ENCODE data around the gene ARID5B.

The ARID5B gene

DNA sequence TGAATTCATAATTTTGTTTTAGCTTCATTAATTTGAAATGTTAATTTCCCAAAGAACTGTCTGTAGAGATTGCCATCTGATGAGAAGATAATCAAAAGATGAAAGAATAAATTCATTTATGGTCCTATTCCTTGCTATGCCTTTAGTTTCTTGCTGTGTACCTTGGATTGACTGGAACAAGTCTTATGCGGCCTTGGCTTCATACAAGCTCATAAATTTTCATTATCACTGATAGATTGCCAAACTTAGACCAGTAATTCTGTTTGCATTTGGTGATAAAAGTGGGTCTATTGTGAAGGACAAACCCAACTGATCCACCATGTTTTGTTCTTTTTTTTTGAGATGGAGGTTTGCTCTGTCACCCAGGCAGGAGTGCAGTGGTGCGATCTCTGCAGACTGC is 48.2 kb downstream of the ARID5B start:
- TF ChIP-seq PAX5 (IDR thresholded peaks at IDR 0.05; ENCODE audit: insufficient read depth, low read length, severe bottlenecking): no peak
- TF ChIP-seq SPI1 (IDR thresholded peaks at IDR 0.05; ENCODE audit: low read depth, low read length): no peak
- TF ChIP-seq POU2F2 (IDR thresholded peaks at IDR 0.05; ENCODE audit: low read depth, low read length): no peak
- no peak for FAIRE-seq
- no peak for DNase-seq (ENCODE audit: insufficient read length, low spot score)

DNA sequence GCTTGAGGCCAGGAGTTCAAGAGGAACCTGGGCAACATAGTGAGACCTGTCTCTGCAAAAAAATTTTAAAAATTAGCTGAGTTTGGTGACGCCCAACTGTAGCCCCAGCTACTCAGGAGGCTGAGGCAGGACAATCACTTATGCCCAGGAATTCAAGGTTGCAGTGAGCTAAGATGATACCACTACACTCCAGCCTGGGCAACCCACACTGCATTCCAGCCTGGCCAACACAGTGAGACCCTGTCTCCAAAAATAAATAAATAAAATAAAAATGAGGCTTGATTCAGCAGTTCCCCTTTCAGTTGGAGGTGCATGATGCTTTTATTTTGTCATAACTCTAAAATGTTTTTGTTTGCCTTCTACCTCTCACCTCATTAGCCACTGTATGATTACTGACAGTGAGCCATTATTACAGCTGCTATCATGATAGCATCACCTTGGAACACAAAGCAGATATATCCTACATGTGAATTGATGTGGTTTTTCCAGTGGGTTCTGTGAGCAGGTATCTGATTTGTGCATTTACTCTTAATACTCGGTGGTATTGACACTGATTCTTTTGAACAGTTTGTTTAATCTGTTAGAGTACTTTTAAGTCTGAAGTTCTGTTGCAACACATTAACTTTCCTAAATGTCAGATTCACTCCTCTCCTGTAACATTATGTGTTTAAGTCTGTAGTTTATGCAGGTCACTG is 49.1 kb downstream of the ARID5B start:
- FAIRE-seq: no peak
- TF ChIP-seq TAF1 (IDR thresholded peaks at IDR 0.05; ENCODE audit: low read depth, low read length) (no peak), POLR2A (IDR thresholded peaks at IDR 0.05; ENCODE audit: low read depth, low read length) (no peak), POU2F2 (IDR thresholded peaks at IDR 0.05; ENCODE audit: low read depth, low read length) (no peak), POLR2AphosphoS5 (IDR thresholded peaks at IDR 0.05; ENCODE audit: low read depth, low read length) (no peak), PAX5 (IDR thresholded peaks at IDR 0.05; ENCODE audit: insufficient read depth, low read length, severe bottlenecking) (no peak), SPI1 (IDR thresholded peaks at IDR 0.05; ENCODE audit: low read depth, low read length) (no peak)
- no peak for DNase-seq (ENCODE audit: insufficient read length, low spot score)

DNA sequence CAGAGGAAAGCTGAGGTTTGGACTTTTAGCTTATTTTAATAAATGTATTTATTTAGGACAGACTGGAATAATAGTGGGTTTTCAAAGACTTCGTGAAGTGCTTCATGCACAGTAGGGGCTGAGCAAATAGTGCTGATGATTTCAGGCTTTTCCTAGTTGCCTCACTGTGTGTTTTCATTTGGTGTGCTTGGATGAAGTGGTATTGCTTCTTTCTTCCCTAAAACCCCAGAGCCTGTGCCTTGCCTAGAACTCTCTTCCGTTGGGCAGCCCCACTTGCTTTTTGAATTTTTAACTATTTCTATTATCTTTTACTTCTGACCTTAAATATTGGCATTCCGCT is 49.6 kb downstream of the ARID5B start:
- FAIRE-seq (no peak), DNase-seq (ENCODE audit: insufficient read length, low spot score) (no peak)
- no peak for TF ChIP-seq POLR2A (IDR thresholded peaks at IDR 0.05; ENCODE audit: low read depth, low read length)
- no peak for TF ChIP-seq TAF1 (IDR thresholded peaks at IDR 0.05; ENCODE audit: low read depth, low read length)
- no peak for TF ChIP-seq POLR2AphosphoS5 (IDR thresholded peaks at IDR 0.05; ENCODE audit: low read depth, low read length)
- no peak for TF ChIP-seq SPI1 (IDR thresholded peaks at IDR 0.05; ENCODE audit: low read depth, low read length)
- no peak for TF ChIP-seq PAX5 (IDR thresholded peaks at IDR 0.05; ENCODE audit: insufficient read depth, low read length, severe bottlenecking)
- no peak for TF ChIP-seq POU2F2 (IDR thresholded peaks at IDR 0.05; ENCODE audit: low read depth, low read length)

DNA sequence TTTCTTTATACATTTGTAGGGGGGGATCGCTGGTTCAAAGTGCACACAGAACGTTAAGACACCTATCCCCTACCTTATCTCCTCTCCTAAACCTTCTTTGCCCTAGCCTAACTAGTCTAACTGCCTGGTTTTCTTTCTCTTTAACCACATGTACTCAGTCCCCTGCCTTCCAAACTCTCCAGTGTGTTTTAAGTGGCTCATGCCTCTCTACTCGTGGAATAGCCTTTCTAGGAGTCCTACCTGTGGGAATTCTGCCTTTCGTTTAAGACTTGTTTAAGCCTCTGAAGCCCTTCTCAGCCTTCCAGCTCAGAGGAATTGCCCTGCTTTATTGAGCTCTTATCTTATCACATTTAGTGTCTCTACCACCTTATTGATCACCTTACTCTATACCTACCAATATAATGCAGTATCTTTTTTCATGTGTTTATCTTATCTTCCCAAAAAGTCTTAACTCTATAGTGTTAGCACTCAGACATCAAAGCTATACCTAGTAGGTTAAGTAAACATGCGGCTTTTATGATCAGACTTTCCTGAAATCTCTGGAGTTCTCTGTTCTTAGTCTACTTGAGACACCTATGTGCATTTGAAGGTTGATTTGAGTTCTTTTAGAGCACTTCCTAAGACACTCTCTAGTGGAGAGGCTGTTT is 50.7 kb downstream of the ARID5B start:
- no peak for FAIRE-seq
- TF ChIP-seq POLR2A (IDR thresholded peaks at IDR 0.05; ENCODE audit: low read depth, low read length): no peak
- TF ChIP-seq SPI1 (IDR thresholded peaks at IDR 0.05; ENCODE audit: low read depth, low read length): no peak
- TF ChIP-seq POU2F2 (IDR thresholded peaks at IDR 0.05; ENCODE audit: low read depth, low read length): no peak
- no peak for TF ChIP-seq TAF1 (IDR thresholded peaks at IDR 0.05; ENCODE audit: low read depth, low read length)
- TF ChIP-seq POLR2AphosphoS5 (IDR thresholded peaks at IDR 0.05; ENCODE audit: low read depth, low read length): no peak
- no peak for TF ChIP-seq PAX5 (IDR thresholded peaks at IDR 0.05; ENCODE audit: insufficient read depth, low read length, severe bottlenecking)
- DNase-seq (ENCODE audit: insufficient read length, low spot score): no peak

DNA sequence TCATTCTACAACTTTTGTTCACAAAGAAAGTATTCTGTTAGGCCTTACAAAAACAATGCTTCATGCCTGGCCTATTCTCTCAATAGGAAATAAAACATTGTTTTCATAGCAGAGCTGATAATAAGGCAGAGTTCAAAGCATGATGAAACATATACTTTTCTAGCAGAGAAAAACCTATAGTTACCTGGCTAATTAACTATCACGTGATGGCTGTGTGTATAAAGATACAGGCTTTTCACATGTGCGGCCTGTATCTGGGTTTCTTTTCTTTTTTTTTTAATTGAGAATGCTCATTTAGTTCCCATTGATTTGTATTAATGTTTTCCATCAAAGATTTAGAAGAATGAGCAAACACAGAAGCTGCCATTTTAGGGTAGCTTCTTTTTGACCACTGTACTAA is 51.7 kb downstream of the ARID5B start:
- FAIRE-seq: no peak
- TF ChIP-seq TAF1 (IDR thresholded peaks at IDR 0.05; ENCODE audit: low read depth, low read length) (no peak), POU2F2 (IDR thresholded peaks at IDR 0.05; ENCODE audit: low read depth, low read length) (no peak), SPI1 (IDR thresholded peaks at IDR 0.05; ENCODE audit: low read depth, low read length) (no peak), PAX5 (IDR thresholded peaks at IDR 0.05; ENCODE audit: insufficient read depth, low read length, severe bottlenecking) (no peak), POLR2AphosphoS5 (IDR thresholded peaks at IDR 0.05; ENCODE audit: low read depth, low read length) (no peak), POLR2A (IDR thresholded peaks at IDR 0.05; ENCODE audit: low read depth, low read length) (no peak)
- DNase-seq (ENCODE audit: insufficient read length, low spot score): no peak

DNA sequence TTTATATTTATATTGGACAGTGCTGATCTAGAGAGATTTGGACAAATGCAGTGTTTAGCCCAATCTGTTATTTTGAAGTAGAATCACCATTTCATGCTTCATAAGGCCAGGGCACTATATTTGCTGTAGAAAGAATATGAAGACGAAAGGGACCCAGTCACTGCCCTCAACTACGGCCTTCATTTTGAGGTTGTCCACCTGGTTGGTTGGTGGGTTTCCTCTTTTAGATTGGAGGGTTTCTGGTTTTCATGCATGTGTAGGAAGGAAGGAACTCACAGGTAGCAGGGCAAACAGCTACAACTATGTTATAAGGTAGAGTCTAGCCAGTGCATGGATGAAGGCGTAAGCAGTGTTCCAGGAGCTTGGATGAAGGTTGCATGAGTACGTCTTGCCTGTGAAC is 56.3 kb downstream of the ARID5B start:
- DNase-seq (ENCODE audit: insufficient read length, low spot score): no peak
- no peak for FAIRE-seq
- TF ChIP-seq SPI1 (IDR thresholded peaks at IDR 0.05; ENCODE audit: low read depth, low read length) (0 out of 2 replicates have a peak, but pooled peaks have one; percentile 14), PAX5 (IDR thresholded peaks at IDR 0.05; ENCODE audit: insufficient read depth, low read length, severe bottlenecking) (no peak)

DNA sequence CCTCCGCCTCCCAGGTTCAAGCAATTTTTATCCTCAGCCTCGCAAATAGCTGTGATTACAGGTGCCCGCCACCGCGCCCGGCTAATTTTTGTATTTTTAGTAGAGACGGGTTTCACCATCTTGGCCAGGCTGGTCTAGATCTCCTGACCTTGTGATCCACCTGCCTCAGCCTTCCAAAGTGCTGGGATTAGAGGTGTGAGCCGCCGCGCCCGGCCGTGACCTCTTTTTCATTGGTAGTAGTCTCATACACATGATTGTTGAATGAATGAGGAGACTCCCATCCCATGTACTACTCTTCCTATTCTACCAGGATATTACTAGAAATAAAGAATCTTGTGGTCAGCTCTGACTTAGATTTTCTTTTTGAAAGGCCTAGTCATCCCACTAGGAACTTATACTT is 56.8 kb downstream of the ARID5B start:
- FAIRE-seq (no peak), DNase-seq (ENCODE audit: insufficient read length, low spot score) (no peak)
- TF ChIP-seq POLR2A (IDR thresholded peaks at IDR 0.05; ENCODE audit: low read depth, low read length) (no peak), POLR2AphosphoS5 (IDR thresholded peaks at IDR 0.05; ENCODE audit: low read depth, low read length) (no peak), TAF1 (IDR thresholded peaks at IDR 0.05; ENCODE audit: low read depth, low read length) (no peak), POU2F2 (IDR thresholded peaks at IDR 0.05; ENCODE audit: low read depth, low read length) (no peak), PAX5 (IDR thresholded peaks at IDR 0.05; ENCODE audit: insufficient read depth, low read length, severe bottlenecking) (no peak), SPI1 (IDR thresholded peaks at IDR 0.05; ENCODE audit: low read depth, low read length) (no peak)

DNA sequence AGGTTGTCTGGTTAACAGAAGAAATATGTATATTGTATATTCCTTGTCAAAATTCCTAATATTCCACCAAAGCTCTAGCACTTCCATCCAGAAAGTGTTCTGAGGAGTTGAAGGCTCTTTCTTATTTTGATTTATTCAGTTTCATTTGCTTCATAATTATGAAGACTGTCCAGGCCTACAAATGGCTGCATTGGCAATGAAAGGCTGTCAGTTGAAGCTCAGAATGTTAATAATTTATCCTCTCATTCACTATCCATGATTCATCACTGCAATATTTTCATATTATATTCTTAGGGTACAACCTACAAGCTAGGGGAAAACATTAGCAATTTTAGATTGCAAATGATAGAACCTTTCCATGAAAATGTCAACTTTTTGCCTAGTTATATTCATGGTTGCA is 57.3 kb downstream of the ARID5B start:
- DNase-seq (ENCODE audit: insufficient read length, low spot score): no peak
- TF ChIP-seq TAF1 (IDR thresholded peaks at IDR 0.05; ENCODE audit: low read depth, low read length) (no peak), POU2F2 (IDR thresholded peaks at IDR 0.05; ENCODE audit: low read depth, low read length) (no peak), POLR2AphosphoS5 (IDR thresholded peaks at IDR 0.05; ENCODE audit: low read depth, low read length) (no peak), POLR2A (IDR thresholded peaks at IDR 0.05; ENCODE audit: low read depth, low read length) (no peak), SPI1 (IDR thresholded peaks at IDR 0.05; ENCODE audit: low read depth, low read length) (no peak), PAX5 (IDR thresholded peaks at IDR 0.05; ENCODE audit: insufficient read depth, low read length, severe bottlenecking) (no peak)
- no peak for FAIRE-seq

DNA sequence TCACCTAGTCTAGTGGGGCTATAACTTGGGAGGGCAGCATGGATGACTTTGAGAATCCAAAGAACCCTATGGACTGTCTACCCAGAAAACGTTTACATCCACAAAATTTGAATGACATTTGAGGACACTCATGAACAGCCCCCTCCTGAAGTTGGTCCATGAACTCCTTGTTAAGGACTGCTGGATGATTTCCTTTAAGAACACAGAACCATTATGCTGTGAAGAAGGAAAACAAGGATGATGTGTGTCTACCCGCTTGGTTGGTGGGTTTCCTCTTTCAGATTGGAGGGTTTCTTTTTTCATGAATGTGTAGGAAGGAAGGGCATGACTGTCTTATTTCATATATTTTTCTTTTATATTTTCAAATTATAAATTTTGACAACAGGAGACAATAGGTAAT is 58.3 kb downstream of the ARID5B start:
- DNase-seq (ENCODE audit: insufficient read length, low spot score) (no peak), FAIRE-seq (no peak)
- no peak for TF ChIP-seq POLR2AphosphoS5 (IDR thresholded peaks at IDR 0.05; ENCODE audit: low read depth, low read length)
- TF ChIP-seq SPI1 (IDR thresholded peaks at IDR 0.05; ENCODE audit: low read depth, low read length): no peak
- no peak for TF ChIP-seq TAF1 (IDR thresholded peaks at IDR 0.05; ENCODE audit: low read depth, low read length)
- TF ChIP-seq POLR2A (IDR thresholded peaks at IDR 0.05; ENCODE audit: low read depth, low read length): no peak
- TF ChIP-seq POU2F2 (IDR thresholded peaks at IDR 0.05; ENCODE audit: low read depth, low read length): no peak
- no peak for TF ChIP-seq PAX5 (IDR thresholded peaks at IDR 0.05; ENCODE audit: insufficient read depth, low read length, severe bottlenecking)

Measured in GM12891 (cell line).